Measurements from ENCODE around the gene LNX2. TPM values are rescaled to one million over a fixed set of nuclear protein-coding genes. Genes with fewer than 3 reads are reported as not detected.

LNX2 gene
- total RNA-seq, 2 donors from 2014 or later = 4.9 to 7.6 TPM

Other genes starting within 250 kb of the LNX2 start
- gene GTF3A, start 195.9 kb downstream of the LNX2 start, total RNA-seq = 10 to 100 TPM; 83.2 to 99.9 TPM
- gene MTIF3, start 170.0 kb downstream of the LNX2 start, total RNA-seq = 10 to 100 TPM; 32.9 to 39.4 TPM
- gene POLR1D, start 1.4 kb upstream of the LNX2 start, total RNA-seq = 10 to 100 TPM; 53.2 to 56.5 TPM
- gene GSX1, start 172.0 kb upstream of the LNX2 start, total RNA-seq = not detected